GM21619 (cell line): ENCODE measurements around the gene SIK3.
"Not testable (repeated sequence)": the region's sequence is repeated elsewhere in the genome, so short reads cannot be mapped to it uniquely, and the experiment has no call there.

Experiments used
- ATAC-seq: cut with Tn5 transposase; IDR thresholded peaks from one replicate; pipeline ENCODE4 v1.9.1; 2021; ENCODE audit not compliant: unreplicated experiment

SIK3 gene

GRCh38 chr11:116847612-116848011 lies 250.6 kb downstream of the SIK3 start:
- ATAC-seq: no peak

- ATAC-seq: no peak
Measured at GRCh38 chr11:116844722-116845121, 253.5 kb downstream of the SIK3 start.

- ATAC-seq: no peak
Measured at GRCh38 chr11:116843661-116844060, 254.6 kb downstream of the SIK3 start.

- ATAC-seq: no peak
Measured at GRCh38 chr11:116842909-116843308, 255.3 kb downstream of the SIK3 start.

DNA sequence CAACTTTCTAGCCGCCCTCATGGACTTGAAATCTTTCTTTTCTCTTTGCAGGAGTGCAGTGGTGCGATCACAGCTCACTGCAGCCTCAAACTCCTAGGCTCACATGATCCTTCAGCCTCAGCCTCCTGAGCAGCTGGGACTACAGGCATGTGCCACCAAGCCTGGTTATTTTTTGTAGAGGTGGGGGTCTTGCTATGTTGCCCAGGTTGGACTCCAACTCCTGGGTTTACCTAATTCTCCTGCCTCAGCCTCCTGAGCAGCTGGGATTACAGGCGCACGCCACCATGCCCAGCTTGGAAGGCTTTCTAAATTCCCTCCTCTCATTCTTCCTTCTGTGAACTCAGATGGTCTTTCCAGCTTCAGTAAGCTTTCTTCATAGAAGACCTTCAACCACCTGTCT lies 256.1 kb downstream of the SIK3 start:
- no peak for ATAC-seq

DNA sequence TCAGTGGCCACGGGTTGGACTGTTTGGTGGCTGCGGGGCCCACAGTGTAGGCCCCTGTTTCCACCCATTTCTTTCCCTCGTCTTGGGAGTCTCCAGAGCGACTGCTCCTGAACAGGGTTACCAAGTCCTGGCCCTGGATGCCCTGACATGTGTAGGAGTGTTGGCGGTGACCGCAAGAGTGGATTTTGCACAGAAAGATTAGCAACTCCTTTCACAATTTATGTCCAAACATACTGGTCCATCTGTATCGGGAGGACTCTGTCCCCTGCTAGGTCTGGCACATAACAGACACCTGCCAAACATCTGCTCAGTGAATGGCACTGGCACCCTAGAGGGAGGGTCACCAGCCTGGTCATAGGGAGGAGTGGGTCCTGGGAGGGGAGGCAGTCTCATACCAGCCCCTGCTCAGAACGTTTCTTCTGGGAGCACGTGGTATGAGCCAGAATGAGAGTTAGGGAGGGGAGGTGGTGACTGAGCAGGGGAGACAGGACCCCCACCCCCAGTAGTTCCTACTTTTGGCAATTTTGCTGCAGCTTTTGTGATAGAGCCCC lies 257.4 kb downstream of the SIK3 start:
- ATAC-seq: no peak

DNA sequence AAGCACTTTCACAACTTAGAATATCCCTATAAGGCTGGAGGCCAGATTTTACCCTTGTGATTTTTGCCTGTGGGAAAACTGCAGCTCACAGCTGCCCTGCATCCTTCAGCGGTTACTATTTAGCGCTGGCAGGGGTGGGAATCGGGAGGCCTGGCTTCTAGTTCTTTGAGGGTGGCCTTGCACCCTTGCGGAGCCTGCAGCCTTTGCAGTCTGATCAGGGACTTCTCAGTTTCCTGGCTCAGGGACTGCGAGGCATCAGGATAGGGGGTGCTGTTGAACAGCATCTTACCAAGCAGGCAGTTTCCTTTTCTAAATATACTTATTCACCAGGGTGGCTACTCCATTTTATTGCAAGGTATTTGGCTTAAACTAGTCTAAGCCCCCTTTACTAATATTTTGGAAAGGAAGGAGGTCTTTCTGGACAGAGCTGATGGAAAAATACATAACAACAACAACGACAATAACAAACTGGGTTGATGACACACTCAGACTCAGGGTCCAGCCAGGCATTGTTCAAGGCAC lies 257.9 kb downstream of the SIK3 start:
- ATAC-seq: no peak

- no peak for ATAC-seq
Measured at GRCh38 chr11:116838321-116839084, 259.7 kb downstream of the SIK3 start.

DNA sequence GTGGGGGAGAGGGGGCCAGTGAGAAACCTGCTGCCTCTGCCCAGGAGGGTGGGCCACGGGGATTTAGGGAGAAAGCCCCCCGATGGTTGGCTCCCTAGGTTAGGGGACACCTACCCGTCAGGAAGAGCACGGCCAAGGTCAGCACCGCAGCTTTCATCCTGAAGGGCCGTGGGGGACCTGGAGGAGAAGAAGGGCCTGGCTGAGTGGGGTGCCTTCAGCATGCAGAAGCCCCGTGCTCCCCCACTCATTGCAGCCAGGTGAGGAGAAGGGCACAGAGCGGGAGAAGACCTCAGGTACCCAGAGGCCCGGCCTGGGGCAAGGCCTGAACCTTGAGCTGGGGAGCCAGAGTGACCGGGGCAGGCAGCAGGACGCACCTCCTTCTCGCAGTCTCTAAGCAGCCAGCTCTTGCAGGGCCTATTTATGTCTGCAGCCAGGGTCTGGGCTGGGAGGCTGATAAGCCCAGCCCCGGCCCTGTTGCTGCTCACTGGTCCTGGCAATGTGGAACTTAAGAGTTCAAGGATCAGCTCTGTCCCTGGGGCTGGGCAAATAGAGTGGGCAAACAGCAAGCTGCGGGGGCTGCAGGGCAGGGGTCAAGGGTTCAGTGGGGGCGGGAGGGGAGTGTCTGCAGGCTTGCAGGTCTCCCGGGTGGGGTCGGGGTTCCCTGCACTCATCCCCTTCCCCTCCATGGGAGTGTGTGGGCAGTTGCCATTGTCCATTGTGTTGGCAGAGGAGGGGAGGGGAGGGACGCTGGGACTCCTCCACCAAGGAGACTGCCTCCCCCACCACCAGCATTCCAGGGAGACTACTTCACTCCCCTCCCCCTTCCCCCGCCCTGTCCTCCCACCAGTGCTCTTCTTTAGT lies 260.8 kb downstream of the SIK3 start, which contains the start of gene APOA1:
Gene APOA1 (minus strand): TSS at position 392 of the 861 bp plus-strand sequence. CDS start 235 bp downstream, at position 157.
- no peak for ATAC-seq

DNA sequence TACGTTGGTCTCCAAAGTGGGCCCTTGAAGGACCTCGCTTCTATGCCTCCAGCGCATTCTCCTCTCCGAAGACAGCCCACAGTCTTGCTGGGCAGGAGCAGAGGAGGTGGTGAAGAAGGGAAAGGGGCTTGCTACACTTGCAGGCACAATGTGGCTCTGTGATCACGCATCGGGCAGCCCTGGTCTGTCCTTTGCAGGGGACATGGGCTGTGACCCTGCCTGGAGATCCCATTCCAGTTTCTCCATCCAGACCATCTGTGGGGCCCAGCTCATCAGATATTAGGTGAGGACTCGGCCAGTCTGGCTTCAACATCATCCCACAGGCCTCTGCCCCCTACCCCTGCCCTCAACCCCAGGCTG lies 261.6 kb downstream of the SIK3 start:
- no peak for ATAC-seq

GRCh38 chr11:116835791-116836631 lies 262.2 kb downstream of the SIK3 start:
- peak; percentile 82 for ATAC-seq

GRCh38 chr11:116835042-116835772 lies 263.0 kb downstream of the SIK3 start:
- no peak for ATAC-seq

DNA sequence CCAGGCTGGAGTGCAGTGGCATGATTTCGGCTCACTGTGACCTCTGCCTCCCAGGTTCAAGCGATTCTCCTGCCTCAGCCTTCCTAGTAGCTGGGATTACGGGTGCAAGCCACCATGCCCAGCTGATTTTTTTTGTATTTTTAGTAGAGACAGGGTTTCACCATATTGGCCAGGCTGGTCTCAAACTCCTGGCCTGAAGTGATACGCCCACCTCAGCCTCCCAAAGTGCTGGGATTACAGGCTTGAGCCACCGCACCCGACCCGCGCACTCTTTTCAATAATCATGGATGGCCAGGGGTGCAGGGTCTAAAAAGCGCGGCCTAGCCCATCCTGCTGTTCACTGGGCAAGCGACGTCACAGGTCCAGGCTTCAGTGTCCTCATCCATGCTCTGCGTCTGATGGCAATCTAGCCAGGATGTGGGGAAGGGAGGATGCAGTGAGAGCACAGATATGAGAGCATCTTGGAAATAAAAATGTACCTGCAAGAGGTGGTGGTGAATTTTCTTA lies 263.6 kb downstream of the SIK3 start:
- not testable (repeated sequence) for ATAC-seq

DNA sequence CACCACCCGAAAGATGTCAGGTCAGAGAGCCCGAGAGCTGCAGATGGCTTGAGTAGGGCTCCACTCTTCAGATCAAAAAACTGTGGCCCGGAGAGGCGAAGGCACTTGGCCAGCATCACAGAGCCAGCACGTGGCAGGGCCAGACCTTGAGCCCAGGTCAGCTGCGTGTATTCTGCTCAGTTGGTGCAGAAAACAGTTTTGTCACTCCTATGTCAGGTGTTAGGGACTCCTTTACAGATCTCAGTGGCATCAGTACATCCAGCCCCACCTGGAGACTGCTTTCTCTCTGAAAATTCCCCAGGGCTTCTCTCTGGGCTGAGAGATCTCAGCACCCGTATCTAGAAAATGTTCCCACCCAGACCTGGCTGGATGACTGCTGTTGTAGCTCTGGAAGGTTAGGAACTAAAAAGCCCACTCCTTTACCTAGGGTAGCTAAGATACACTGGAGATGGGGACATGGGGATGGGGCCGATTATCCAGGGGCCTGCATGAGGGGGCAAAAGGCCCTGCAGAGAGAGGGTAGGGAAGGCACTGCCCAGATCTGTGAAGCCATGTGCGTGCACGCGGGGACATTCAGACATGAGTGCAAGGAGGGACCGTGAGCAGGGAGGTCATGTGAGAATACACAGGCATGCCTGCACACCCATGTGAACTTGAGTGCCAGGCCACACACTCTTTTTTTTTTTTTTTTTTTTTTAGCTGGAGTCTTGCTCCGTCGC lies 264.3 kb downstream of the SIK3 start:
- ATAC-seq: no peak

- no peak for ATAC-seq
Measured at GRCh38 chr11:116833491-116833815, 264.8 kb downstream of the SIK3 start.

DNA sequence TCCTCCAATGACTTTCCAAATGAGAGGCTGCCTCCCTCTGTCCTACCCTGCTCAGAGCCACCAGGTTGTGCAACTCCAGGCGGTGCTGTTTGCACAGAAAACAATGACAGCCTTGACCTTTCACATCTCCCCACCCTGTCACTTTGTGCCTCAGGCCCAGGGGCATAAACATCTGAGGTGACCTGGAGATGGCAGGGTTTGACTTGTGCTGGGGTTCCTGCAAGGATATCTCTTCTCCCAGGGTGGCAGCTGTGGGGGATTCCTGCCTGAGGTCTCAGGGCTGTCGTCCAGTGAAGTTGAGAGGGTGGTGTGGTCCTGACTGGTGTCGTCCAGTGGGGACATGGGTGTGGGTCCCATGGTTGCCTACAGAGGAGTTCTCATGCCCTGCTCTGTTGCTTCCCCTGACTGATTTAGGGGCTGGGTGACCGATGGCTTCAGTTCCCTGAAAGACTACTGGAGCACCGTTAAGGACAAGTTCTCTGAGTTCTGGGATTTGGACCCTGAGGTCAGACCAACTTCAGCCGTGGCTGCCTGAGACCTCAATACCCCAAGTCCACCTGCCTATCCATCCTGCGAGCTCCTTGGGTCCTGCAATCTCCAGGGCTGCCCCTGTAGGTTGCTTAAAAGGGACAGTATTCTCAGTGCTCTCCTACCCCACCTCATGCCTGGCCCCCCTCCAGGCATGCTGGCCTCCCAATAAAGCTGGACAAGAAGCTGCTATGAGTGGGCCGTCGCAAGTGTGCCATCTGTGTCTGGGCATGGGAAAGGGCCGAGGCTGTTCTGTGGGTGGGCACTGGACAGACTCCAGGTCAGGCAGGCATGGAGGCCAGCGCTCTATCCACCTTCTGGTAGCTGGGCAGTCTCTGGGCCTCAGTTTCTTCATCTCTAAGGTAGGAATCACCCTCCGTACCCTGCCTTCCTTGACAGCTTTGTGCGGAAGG lies 265.6 kb downstream of the SIK3 start:
- no peak for ATAC-seq

GRCh38 chr11:116831790-116832349 lies 266.4 kb downstream of the SIK3 start:
- no peak for ATAC-seq
